Subcutaneous abdominal adipose tissue (tissue), 5 donors: ENCODE measurements around the gene CST9L.

Source experiments
- H3K27ac ChIP-seq: one replicate; pipeline ENCODE4 v1.7.0; 2013; ENCODE audit warnings: low read depth, mild to moderate bottlenecking, inconsistent platforms, low read length, moderate library complexity
- H3K27me3 ChIP-seq, 5 donors: one replicate each; pipeline ENCODE4 v1.7.0; 2013; ENCODE audit warnings: low read length in 5 of 5, inconsistent platforms in 1 of 5; ENCODE audit not compliant: control insufficient read depth in 5 of 5, insufficient read depth in 4 of 5
- H3K36me3 ChIP-seq, 5 donors: one replicate each; pipeline ENCODE4 v1.7.0; 2013; ENCODE audit warnings: low read length in 5 of 5; ENCODE audit not compliant: control insufficient read depth in 5 of 5, insufficient read depth in 5 of 5
- H3K4me1 ChIP-seq, 5 donors: one replicate each; pipeline ENCODE4 v1.7.0; 2013; ENCODE audit warnings: low read length in 5 of 5, mild to moderate bottlenecking in 3 of 5, moderate library complexity in 1 of 5; ENCODE audit not compliant: control insufficient read depth in 5 of 5, insufficient read depth in 5 of 5
- H3K4me3 ChIP-seq, 5 donors: one replicate each; pipeline ENCODE4 v1.7.0; 2013; ENCODE audit warnings: low read length in 5 of 5, low read depth in 1 of 5
- H3K9ac ChIP-seq, 5 donors: one replicate each; pipeline ENCODE4 v1.7.0; 2013; ENCODE audit warnings: low read length in 5 of 5, mild to moderate bottlenecking in 4 of 5, moderate library complexity in 3 of 5
- H3K9me3 ChIP-seq, 5 donors: one replicate each; pipeline ENCODE4 v1.7.0; 2013; ENCODE audit warnings: low read length in 5 of 5; ENCODE audit not compliant: control insufficient read depth in 5 of 5
- donor health status: healthy.
- donor health status: healthy.
- donor health status: healthy.
- donor health status: healthy.
- donor health status: healthy.

The CST9L gene

GRCh38 chr20:23515250-23515939, 52.9 kb downstream of the CST9L start:
- H3K9ac ChIP-seq: no peak overlapping the region
- no peaks in the 10 kb centered on the region for H3K36me3 ChIP-seq
- no peaks in the 10 kb centered on the region for H3K27me3 ChIP-seq
- H3K4me1 ChIP-seq: no peaks in the 10 kb centered on the region
- no peak overlapping the region for H3K27ac ChIP-seq
- no peak overlapping the region for H3K4me3 ChIP-seq
- H3K9me3 ChIP-seq: no peaks in the 10 kb centered on the region

- Histone ChIP-seq H3K27me3 (no peaks in the 10 kb centered on the region), H3K9me3 (no peaks in the 10 kb centered on the region)
Measured at GRCh38 chr20:23514848-23515247, 53.4 kb downstream of the CST9L start.

More at GRCh38 chr20:23514848-23515247, 53.4 kb downstream of the CST9L start:
- Histone ChIP-seq H3K36me3 (no peaks in the 10 kb centered on the region), H3K4me1 (no peaks in the 10 kb centered on the region), H3K27ac (no peak overlapping the region), H3K4me3 (no peak overlapping the region), H3K9ac (no peak overlapping the region)
